Thymus (tissue), 14 donors: ENCODE data around the gene ZNF473. TPM values are rescaled to one million over a fixed set of nuclear protein-coding genes. Genes with fewer than 3 reads are reported as not detected.
A peak's percentile ranks its signal among the peaks of the same experiment; 100 is the strongest.

Experiments
- DNase-seq, 9 donors: peaks; one replicate each; pipeline ENCODE4 v3.0.0-alpha.2; 2013; ENCODE audit warnings: low spot score in 9 of 9, low read depth in 6 of 9, missing footprints in 1 of 9
- H3K27ac ChIP-seq, 2 donors: one replicate each; pipeline ENCODE4 v1.5.1; 2013; ENCODE audit warnings: control low read depth in 1 of 2, low read depth in 1 of 2, low read length in 1 of 2, mild to moderate bottlenecking in 1 of 2, moderate library complexity in 1 of 2
- H3K27me3 ChIP-seq, 2 donors: one replicate each; pipeline ENCODE4 v1.5.1; 2013; ENCODE audit warnings: low read length in 1 of 2; ENCODE audit not compliant: control insufficient read depth in 2 of 2, insufficient read depth in 1 of 2
- H3K36me3 ChIP-seq, 2 donors: one replicate each; pipeline ENCODE4 v1.5.1; 2013; ENCODE audit warnings: low read length in 1 of 2, mild to moderate bottlenecking in 1 of 2, moderate library complexity in 1 of 2; ENCODE audit not compliant: control insufficient read depth in 2 of 2, insufficient read depth in 2 of 2
- H3K4me1 ChIP-seq, 2 donors: one replicate each; pipeline ENCODE4 v1.5.1; 2013; ENCODE audit warnings: low read length in 2 of 2; ENCODE audit not compliant: control insufficient read depth in 2 of 2, insufficient read depth in 2 of 2
- H3K4me3 ChIP-seq, 2 donors: one replicate each; pipeline ENCODE4 v1.5.1; 2013; ENCODE audit warnings: low read length in 2 of 2, control low read depth in 1 of 2, mild to moderate bottlenecking in 1 of 2
- H3K9me3 ChIP-seq, 2 donors: one replicate each; pipeline ENCODE4 v1.5.1; 2013; ENCODE audit warnings: low read length in 1 of 2, mild to moderate bottlenecking in 1 of 2; ENCODE audit not compliant: control insufficient read depth in 2 of 2, insufficient read depth in 1 of 2
- WGBS: extraction: QIAGEN DNeasy Blood & Tissue Kit; methylation state at CpG from one replicate; pipeline ENCODE4 v1.1.7; 2013; 5-methylcytosine and 5-hydroxymethylcytosine counted together
- long read RNA-seq, 10 donors: transcript quantifications; one replicate each; lab custom pipeline, GENCODE V29; 2026
- polyA plus RNA-seq: library from polyadenylated mRNA; stranded (reverse); fragments of 200-250 nt; gene quantifications from one replicate; pipeline ENCODE4 v1.2.3, GENCODE V29; 2013
- total RNA-seq: library from RNA; stranded (reverse); fragments of 120-200 nt; gene quantifications from one replicate; pipeline ENCODE4 v1.2.4, GENCODE V29; 2013
- donor health status: healthy.

Gene ZNF473
- total RNA-seq (5.7 TPM), polyA plus RNA-seq (2.5 TPM)
- long read RNA-seq, donor 1: 0 reads
- long read RNA-seq, donor 2, full-length matches to known transcripts: 8 of 8 reads
- long read RNA-seq, donor 2, partial matches to known transcripts: 0 of 8 reads
- long read RNA-seq, donor 2, other reads (novel, unspliced or antisense): 0 of 8 reads
- long read RNA-seq, donor 3, full-length matches to known transcripts: 5 of 5 reads
- long read RNA-seq, donor 3, partial matches to known transcripts: 0 of 5 reads
- long read RNA-seq, donor 3, other reads (novel, unspliced or antisense): 0 of 5 reads
- long read RNA-seq, donor 4: 0 reads
- long read RNA-seq, donor 5, full-length matches to known transcripts: 6 of 6 reads
- long read RNA-seq, donor 5, partial matches to known transcripts: 0 of 6 reads
- long read RNA-seq, donor 5, other reads (novel, unspliced or antisense): 0 of 6 reads
- long read RNA-seq, donor 6, full-length matches to known transcripts: 1 of 1 reads
- long read RNA-seq, donor 6, partial matches to known transcripts: 0 of 1 reads
- long read RNA-seq, donor 6, other reads (novel, unspliced or antisense): 0 of 1 reads
- long read RNA-seq, donor 7, full-length matches to known transcripts: 5 of 5 reads
- long read RNA-seq, donor 7, partial matches to known transcripts: 0 of 5 reads
- long read RNA-seq, donor 7, other reads (novel, unspliced or antisense): 0 of 5 reads
- long read RNA-seq, donor 8, full-length matches to known transcripts: 4 of 4 reads
- long read RNA-seq, donor 8, partial matches to known transcripts: 0 of 4 reads
- long read RNA-seq, donor 8, other reads (novel, unspliced or antisense): 0 of 4 reads
- long read RNA-seq, donor 9, full-length matches to known transcripts: 1 of 1 reads
- long read RNA-seq, donor 9, partial matches to known transcripts: 0 of 1 reads
- long read RNA-seq, donor 9, other reads (novel, unspliced or antisense): 0 of 1 reads
- long read RNA-seq, donor 10, full-length matches to known transcripts: 3 of 3 reads
- long read RNA-seq, donor 10, partial matches to known transcripts: 0 of 3 reads
- long read RNA-seq, donor 10, other reads (novel, unspliced or antisense): 0 of 3 reads

DNA sequence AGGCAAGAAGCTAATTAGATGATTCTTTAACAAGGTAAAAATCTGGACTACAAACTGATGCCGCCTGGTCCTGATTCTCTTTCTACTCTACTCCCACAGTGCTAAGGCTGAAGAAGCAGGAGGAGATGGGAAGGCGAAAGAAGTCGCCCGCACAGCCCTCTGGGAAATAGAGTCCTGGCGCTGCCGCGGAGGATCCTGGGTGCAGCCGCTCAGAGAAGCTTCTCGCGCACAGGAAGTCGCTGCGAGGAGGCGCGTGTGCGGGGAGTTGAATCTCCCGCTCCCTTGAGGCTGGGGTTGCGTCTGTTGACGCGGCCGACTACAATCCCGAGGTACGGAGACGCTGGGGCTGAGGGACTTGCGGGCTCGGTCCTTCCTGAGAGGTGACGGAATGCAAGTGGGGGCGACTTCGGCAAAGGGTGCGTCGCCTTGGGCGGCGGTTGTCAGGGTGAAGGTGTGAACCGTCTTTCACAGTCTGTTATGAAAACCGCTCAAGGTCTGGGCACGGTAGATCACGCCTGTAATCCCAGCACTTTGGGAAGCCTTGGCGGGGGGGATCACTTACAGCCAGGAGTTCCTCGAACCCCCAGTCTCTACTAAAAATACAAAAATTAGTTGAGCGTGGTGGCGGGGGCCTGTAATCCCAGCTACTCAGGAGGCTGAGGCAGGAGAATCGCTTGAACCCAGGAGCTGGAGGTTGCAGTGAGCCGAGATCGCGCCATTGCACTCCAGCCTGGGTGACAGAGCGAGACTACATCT is at the start of gene ZNF473:
Gene ZNF473 (plus strand): TSS at position 212 of the 756 bp plus-strand sequence. CDS start 5,078 bp downstream, outside the sequence.
- WGBS: 13% methylated on average over 45 of the region's 45 CpGs
- Histone ChIP-seq H3K9me3 (peaks cover 1 to 10% of the 10 kb centered on the region in 2 donors), H3K4me3 (peak within 1 kb of the TSS; percentile 78 to 92), H3K36me3 (peaks cover 2 to 8% of the 10 kb centered on the region in 2 donors), H3K4me1 (peaks cover 10 to 17% of the 10 kb centered on the region in 2 donors), H3K27ac (peak within 1 kb of the TSS; percentile 81 to 83), H3K27me3 (no peaks in the 10 kb centered on the region)
- DNase-seq: peak in 4 of 9 donors; percentile 92 to 95 (median 94)

DNA sequence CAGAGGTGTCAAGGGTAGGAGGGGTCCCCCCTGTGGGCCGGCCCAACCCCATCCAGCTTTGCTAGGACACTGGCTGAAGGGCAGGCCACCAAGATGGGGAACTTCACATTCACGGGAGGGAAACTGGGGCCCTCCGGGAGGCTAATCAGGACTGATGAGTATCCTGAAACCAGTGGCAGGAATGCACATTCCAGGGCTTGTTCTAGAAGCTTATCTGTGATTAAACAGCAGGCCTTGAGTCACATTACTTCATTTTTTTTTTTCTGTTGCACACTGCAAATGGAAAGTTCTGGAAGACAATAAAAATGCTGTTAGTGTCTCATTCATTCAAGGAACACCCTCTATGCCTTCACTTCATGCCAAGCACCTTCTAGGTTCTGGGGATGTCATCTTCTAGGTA is 49.3 kb upstream of the ZNF473 start:
- no peaks in the 10 kb centered on the region for H3K9me3 ChIP-seq
- peaks cover 20 to 37% of the 10 kb centered on the region in 2 donors for H3K36me3 ChIP-seq
- WGBS: 97% methylated on average over 3 of the region's 3 CpGs
- peaks cover 0 to 2% of the 10 kb centered on the region in 2 donors for H3K27me3 ChIP-seq
- H3K4me1 ChIP-seq: no peaks in the 10 kb centered on the region
- H3K27ac ChIP-seq: no peak overlapping the region
- H3K4me3 ChIP-seq: no peak overlapping the region
- DNase-seq: no peak

DNA sequence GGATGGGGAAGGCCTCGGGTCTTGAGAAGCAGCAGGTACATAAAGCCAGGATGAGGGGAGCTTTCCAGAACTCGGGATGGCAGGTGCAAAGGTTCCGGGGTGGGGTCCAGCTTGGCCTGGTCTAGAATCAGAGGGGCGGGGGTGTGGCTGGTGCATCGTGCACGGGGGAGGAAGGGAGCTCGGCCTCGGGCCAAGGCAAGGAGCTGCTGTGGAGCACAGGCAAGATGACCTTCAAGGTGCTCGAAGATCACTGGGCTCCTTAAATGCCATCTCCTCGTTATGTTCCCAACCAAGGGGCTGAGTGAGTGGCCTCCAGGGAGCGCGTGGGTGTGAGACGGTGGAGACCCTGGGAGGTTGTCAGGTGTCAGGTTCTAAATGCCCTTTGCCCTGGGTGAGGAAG is 48.7 kb upstream of the ZNF473 start:
- Histone ChIP-seq H3K4me1 (no peaks in the 10 kb centered on the region), H3K4me3 (no peak overlapping the region), H3K27ac (no peak overlapping the region), H3K9me3 (no peaks in the 10 kb centered on the region), H3K36me3 (peaks cover 25 to 43% of the 10 kb centered on the region in 2 donors), H3K27me3 (peaks cover 0 to 2% of the 10 kb centered on the region in 2 donors)
- 95% methylated on average over 13 of the region's 13 CpGs for WGBS
- DNase-seq: no peak

DNA sequence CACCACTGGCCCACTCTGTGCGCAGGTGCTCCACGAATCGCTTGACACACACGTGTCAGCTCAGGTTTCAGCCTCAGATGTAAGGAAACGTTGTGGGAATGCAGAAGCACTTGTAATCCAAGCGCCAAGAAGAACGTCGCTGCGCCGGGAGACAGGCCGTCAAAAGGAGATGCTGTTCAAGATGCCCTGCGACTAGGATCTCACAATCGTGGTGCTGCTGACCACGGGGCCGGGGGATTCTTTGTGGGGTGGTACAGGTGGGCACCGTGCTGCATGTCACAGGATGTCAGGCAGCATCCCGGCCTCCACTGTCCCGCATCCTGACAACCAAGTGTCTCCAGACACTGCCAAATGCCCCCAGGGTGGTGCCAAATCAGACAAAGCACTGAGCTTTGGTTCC is 47.9 kb upstream of the ZNF473 start:
- Histone ChIP-seq H3K9me3 (no peaks in the 10 kb centered on the region), H3K4me1 (no peaks in the 10 kb centered on the region), H3K27me3 (no peaks in the 10 kb centered on the region), H3K36me3 (peaks cover 27 to 44% of the 10 kb centered on the region in 2 donors), H3K4me3 (no peak overlapping the region), H3K27ac (no peak overlapping the region)
- 90% methylated on average over 18 of the region's 18 CpGs for WGBS
- DNase-seq: no peak

DNA sequence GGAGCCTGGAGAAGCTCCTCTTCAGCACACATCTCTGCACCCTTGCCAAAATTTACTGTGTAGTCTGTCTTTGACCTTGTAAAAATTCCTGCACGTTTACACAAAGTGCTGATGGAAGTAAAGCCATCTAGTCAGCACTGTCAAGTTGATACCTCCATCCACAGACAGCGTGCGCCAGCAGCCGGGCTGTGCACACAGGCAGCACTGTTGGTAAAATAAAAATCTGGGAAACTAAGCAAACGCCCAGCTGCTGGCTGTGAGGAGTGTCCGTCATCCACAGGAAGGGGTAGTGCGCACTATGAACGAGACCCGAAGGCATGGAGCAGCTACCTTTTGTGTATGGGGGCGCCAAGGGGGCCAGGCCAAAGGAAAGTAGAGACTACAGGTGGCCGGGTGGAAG is 47.5 kb upstream of the ZNF473 start:
- Histone ChIP-seq H3K27ac (no peak overlapping the region), H3K9me3 (no peaks in the 10 kb centered on the region), H3K4me3 (no peak overlapping the region), H3K4me1 (no peaks in the 10 kb centered on the region), H3K27me3 (no peaks in the 10 kb centered on the region), H3K36me3 (peaks cover 27 to 44% of the 10 kb centered on the region in 2 donors)
- WGBS: 97% methylated on average over 11 of the region's 11 CpGs
- no peak for DNase-seq

DNA sequence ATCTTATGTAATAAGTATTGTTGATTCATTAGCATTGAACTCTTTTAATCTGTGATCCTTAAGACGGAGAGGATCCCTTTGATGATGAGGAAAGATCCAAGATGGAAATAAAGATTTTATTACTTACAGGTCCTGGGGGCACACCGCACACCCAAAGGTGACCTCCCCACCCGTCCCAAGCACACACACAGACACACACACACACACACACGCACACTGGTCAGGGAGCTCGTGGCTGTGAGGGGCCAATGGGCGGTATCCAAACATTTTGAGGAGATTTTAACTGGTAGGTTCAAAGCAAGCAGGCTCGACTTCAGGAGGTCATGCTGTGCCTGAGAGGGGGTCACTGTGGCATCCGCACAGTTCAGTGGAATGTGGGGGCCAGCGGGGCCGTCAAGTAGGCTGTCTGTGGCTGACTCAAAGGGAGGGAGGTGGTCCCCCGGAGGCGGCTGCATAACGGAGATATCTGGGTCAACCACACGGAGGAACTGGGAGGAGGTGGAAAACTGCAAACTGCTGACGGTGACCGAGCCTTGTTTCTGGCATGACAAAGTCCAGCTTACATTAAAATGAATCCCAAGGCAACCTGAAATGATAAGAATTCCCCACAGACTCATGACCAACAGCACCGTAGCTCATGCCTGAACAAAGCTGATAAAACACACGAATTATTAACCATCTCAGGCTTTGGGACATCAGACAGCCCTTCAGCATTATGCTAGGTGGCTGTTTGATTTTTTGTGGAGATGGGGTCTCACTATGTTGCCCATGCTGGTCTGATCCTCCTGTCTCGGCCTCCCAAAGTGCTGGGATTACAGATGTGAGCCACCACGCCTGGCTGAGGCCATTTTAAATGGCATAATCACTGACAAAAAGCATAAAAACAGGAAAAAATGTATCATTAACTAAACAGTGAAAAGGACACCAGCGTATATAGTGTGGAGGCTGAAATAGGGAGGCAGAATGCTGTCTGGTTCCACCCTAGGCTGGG is 43.9 kb upstream of the ZNF473 start:
- Histone ChIP-seq H3K4me1 (no peaks in the 10 kb centered on the region), H3K4me3 (no peak overlapping the region), H3K27ac (no peak overlapping the region), H3K27me3 (no peaks in the 10 kb centered on the region), H3K9me3 (no peaks in the 10 kb centered on the region), H3K36me3 (peaks cover 40 to 42% of the 10 kb centered on the region in 2 donors)
- WGBS: 95% methylated on average over 21 of the region's 21 CpGs
- no peak for DNase-seq

DNA sequence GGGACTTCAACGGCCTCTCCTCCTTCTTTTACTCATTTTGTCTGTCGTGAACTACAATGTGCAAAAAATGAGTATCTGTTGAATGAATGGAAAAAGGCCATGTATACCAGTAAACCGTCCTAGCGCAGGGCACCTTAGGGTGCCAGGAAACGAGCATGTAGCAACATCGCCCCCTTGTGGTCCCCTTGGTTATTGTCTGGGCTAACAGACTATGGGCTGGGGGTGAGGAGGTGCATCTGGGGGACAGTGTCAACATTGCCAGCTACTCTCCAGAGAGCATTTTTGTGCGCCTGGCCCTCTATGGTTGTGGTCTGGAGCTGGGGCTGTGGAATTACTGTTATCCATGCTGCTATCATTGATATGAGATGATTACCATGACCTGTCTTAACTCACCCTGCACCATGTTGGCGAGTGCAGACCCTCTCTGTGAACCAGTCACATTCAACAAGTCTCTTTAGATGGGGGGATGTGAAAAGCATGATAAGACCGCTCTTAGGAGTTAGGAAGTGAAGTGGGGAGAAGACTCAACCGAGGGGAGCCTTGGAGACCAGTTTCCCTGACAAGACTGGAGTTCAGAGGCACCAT is 42.1 kb upstream of the ZNF473 start:
- peaks cover 33 to 38% of the 10 kb centered on the region in 2 donors for H3K36me3 ChIP-seq
- H3K4me3 ChIP-seq: no peak overlapping the region
- WGBS: 70% methylated on average over 10 of the region's 10 CpGs
- no peaks in the 10 kb centered on the region for H3K4me1 ChIP-seq
- H3K9me3 ChIP-seq: no peaks in the 10 kb centered on the region
- no peak overlapping the region for H3K27ac ChIP-seq
- no peaks in the 10 kb centered on the region for H3K27me3 ChIP-seq
- peak; percentile 34 to 82 (median 62) for DNase-seq
